ENCODE data around the gene OR51E2.

DNA sequence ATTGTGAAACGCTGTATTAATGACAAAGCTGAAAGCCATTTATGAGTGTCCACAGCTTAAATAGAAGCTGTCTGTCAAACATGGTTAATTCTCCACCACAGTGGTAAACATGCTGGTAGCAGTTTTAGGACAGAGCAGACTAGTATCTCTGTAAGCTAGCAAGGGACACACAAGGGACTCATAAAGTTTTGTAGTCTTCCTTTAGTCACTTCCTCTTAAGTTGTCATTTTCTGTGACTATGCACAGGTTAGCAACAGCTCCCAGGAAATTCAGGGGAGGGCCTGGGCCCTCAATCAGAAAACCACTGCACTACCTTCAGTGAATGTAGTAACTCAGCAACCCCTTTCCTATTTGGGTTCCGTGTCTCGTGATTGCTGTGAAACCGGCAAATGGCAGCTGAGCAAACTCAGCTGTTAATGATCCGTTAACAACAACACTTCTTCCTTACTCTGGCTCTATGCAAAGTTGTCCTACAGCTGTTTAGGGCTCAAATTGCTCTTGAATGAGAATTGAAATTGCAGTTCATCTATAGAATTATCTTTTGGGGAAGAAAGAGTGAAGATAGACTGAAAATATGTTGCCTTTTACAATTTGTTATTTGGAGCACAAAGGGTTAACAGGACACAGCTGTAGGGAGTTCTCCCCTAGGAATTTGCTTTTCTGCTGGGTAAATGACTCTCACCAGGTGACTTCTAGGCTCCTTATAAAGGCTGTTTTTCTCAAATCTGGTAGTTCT is 6.6 kb upstream of the OR51E2 start, which contains the start of gene MMP26:
- TF ChIP-seq, protein P1, sequence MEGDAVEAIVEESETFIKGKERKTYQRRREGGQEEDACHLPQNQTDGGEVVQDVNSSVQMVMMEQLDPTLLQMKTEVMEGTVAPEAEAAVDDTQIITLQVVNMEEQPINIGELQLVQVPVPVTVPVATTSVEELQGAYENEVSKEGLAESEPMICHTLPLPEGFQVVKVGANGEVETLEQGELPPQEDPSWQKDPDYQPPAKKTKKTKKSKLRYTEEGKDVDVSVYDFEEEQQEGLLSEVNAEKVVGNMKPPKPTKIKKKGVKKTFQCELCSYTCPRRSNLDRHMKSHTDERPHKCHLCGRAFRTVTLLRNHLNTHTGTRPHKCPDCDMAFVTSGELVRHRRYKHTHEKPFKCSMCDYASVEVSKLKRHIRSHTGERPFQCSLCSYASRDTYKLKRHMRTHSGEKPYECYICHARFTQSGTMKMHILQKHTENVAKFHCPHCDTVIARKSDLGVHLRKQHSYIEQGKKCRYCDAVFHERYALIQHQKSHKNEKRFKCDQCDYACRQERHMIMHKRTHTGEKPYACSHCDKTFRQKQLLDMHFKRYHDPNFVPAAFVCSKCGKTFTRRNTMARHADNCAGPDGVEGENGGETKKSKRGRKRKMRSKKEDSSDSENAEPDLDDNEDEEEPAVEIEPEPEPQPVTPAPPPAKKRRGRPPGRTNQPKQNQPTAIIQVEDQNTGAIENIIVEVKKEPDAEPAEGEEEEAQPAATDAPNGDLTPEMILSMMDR (IDR thresholded peaks at IDR 0.05; ENCODE audit: poor library complexity), result no peak
- TF ChIP-seq EZH2 (IDR thresholded peaks at IDR 0.05; ENCODE audit: borderline replicate concordance) (no peak), EZH2phosphoT487 (IDR thresholded peaks at IDR 0.05; ENCODE audit: low read depth, severe bottlenecking, unreplicated experiment) (no peak)
